PC-3 (cell line): Measurements from ENCODE around the gene PTDSS2. TPM values are rescaled to one million over a fixed set of nuclear protein-coding genes. Genes with fewer than 3 reads are reported as not detected.
A peak's percentile ranks its signal among the peaks of the same experiment; 100 is the strongest.

ENCODE experiments used
- ATAC-seq: fragments of 200-7000 bp; cut with Tn5 transposase; 2 replicates; pipeline ENCODE4 v1.9.1; 2020; ENCODE audit warnings: mild to moderate bottlenecking, moderate library complexity
- BruUV-seq: library from RNA; stranded (reverse); fragments of 400-500 nt; replicated peaks from 2 replicates; lab custom pipeline; 2021; lab: Mats Ljungman, UMichigan
- CTCF ChIA-PET: fragments of 300-600 bp; sonication (Branson Sonifier 250); formaldehyde crosslinking; loops from one replicate; lab custom pipeline; 2022; ENCODE audit warnings: antibody characterized with exemption; lab: Charles Lee
- POLR2A ChIA-PET: fragments of 300-600 bp; sonication (Branson Sonifier 250); formaldehyde crosslinking; loops from one replicate; lab custom pipeline; 2022; ENCODE audit warnings: antibody characterized with exemption; ENCODE audit not compliant: unreplicated experiment; lab: Charles Lee
- DNase-seq: peaks from one replicate; pipeline ENCODE4 v3.0.0-alpha.2; 2015
- H2AFZ ChIP-seq: fragments of 300-600 bp; sonication (generic); 2 replicates; pipeline ENCODE4 v1.6.0; 2016; ENCODE audit warnings: antibody characterized with exemption, low read length
- H3F3A ChIP-seq: fragments of 300-600 bp; sonication (generic); one replicate; pipeline ENCODE4 v1.6.0; 2017; ENCODE audit warnings: antibody characterized with exemption, low read length, control low read depth, mild to moderate bottlenecking; ENCODE audit not compliant: unreplicated experiment
- H3K27ac ChIP-seq: fragments of 300-600 bp; sonication (generic); 2 replicates; pipeline ENCODE4 v1.5.1; 2016; ENCODE audit warnings: mild to moderate bottlenecking, low read length
- H3K27me3 ChIP-seq: fragments of 300-600 bp; sonication (generic); 2 replicates; pipeline ENCODE4 v1.6.1; 2016; ENCODE audit warnings: low read length, mixed read lengths
- H3K36me3 ChIP-seq: fragments of 300-600 bp; sonication (generic); 2 replicates; pipeline ENCODE4 v1.6.1; 2016; ENCODE audit warnings: low read depth, mixed run types, low read length, mixed read lengths
- H3K4me1 ChIP-seq: fragments of 300-600 bp; sonication (generic); 2 replicates; pipeline ENCODE4 v1.5.1; 2016; ENCODE audit warnings: low read length; ENCODE audit not compliant: insufficient read depth
- H3K4me2 ChIP-seq: fragments of 300-600 bp; sonication (generic); 2 replicates; pipeline ENCODE4 v1.6.0; 2016; ENCODE audit warnings: low read length
- H3K4me3 ChIP-seq: fragments of 300-600 bp; sonication (generic); 2 replicates; pipeline ENCODE4 v1.5.1; 2016; ENCODE audit warnings: mild to moderate bottlenecking, low read length, mixed read lengths
- H3K79me2 ChIP-seq: fragments of 300-600 bp; sonication (generic); 2 replicates; pipeline ENCODE4 v1.6.1; 2017; ENCODE audit warnings: low read length, mixed read lengths
- H3K9ac ChIP-seq: fragments of 300-600 bp; sonication (generic); 2 replicates; pipeline ENCODE4 v1.6.0; 2016; ENCODE audit warnings: mild to moderate bottlenecking, low read length
- H3K9me2 ChIP-seq: fragments of 300-600 bp; sonication (generic); replicated peaks from 2 replicates; pipeline ENCODE4 v1.6.1; 2016; ENCODE audit warnings: mixed run types, low read length, mixed read lengths
- H3K9me3 ChIP-seq: fragments of 300-600 bp; sonication (generic); 2 replicates; pipeline ENCODE4 v1.6.1; 2016; ENCODE audit warnings: low read length, mixed read lengths
- H4K20me1 ChIP-seq: fragments of 300-600 bp; sonication (generic); 2 replicates; pipeline ENCODE4 v1.6.1; 2016; ENCODE audit warnings: low read length, mixed read lengths
- EZH2 ChIP-seq: fragments of 300-600 bp; sonication (generic); IDR thresholded peaks from one replicate; pipeline ENCODE4 v1.6.1; 2017; ENCODE audit warnings: antibody characterized with exemption, mild to moderate bottlenecking, low read length; ENCODE audit not compliant: unreplicated experiment
- EZH2phosphoT487 ChIP-seq: fragments of 300-600 bp; sonication (generic); IDR thresholded peaks from 2 replicates; pipeline ENCODE4 v1.6.1; 2018; ENCODE audit warnings: mild to moderate bottlenecking, antibody characterized with exemption, low read length, borderline replicate concordance
- intact Hi-C: fragments of 100-400 bp; cut with micrococcal nuclease; formaldehyde crosslinking; loops from 2 replicates; pipeline ENCODE4 v1.9.0; 2023
- total RNA-seq: library from RNA; depleted of rRNA; stranded (reverse); fragments of >200 nt; gene quantifications from 2 replicates; pipeline ENCODE4 v1.2.3, GENCODE V29; 2014
- TF ChIP-seq, protein P1 (sequence below): fragments of 300-600 bp; sonication (generic); conservative IDR thresholded peaks from 2 replicates; pipeline ENCODE4 v1.5.1; 2017; ENCODE audit warnings: antibody characterized with exemption, low read depth, mild to moderate bottlenecking, low read length

PTDSS2 gene
- total RNA-seq, 1 experiment from 2014 or later, result 53.0 TPM

DNA sequence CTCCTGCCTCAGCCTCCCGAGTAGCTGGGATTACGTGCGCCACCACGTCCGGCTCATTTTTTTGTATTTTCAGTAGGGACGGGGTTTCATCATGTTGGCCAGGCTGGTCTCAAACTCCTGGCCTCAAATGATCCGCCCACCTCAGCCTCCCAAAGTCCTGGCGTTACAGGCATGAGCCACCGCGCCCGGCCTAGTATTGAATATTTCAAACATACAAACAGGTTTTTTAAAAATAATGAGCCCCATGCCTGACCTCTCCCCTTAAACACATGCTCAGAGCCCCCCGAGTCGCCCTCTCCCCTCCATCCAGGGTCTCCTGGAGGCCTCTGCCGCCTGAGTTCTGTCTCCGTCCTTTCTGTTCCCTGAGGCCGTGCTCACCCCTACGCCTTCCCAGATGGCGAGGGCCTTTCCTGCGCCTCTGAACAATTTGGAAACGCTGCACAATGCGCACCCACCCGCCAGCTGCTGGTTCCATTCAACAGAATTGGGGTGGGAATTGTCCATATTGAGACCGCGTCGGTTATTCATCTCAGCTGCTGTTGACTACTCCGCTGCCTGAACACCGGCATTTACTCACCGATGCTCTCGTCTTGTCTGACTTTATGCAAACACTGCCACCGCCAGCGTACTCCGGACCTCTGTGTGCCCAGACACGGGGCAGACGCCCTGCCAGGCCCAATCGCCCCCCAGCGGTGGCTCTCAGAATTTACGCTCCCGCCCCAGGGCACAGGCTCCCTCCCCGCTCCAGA is 70.5 kb downstream of the PTDSS2 start:
- Histone ChIP-seq H3K9me2 (no peaks in the 10 kb centered on the region), H3F3A (no peaks in the 10 kb centered on the region), H3K79me2 (no peaks in the 10 kb centered on the region), H4K20me1 (no peaks in the 10 kb centered on the region), H2AFZ (no peak overlapping the region), H3K27ac (no peak overlapping the region), H3K9me3 (no peaks in the 10 kb centered on the region), H3K9ac (no peak overlapping the region), H3K4me3 (no peak overlapping the region), H3K4me1 (no peaks in the 10 kb centered on the region), H3K4me2 (no peak overlapping the region), H3K36me3 (0 out of 2 replicates have a peak, but pooled peaks cover 2% of the 10 kb centered on the region), H3K27me3 (no peaks in the 10 kb centered on the region)
- TF ChIP-seq EZH2 (no peak), EZH2phosphoT487 (no peak)
- TF ChIP-seq, protein P1, sequence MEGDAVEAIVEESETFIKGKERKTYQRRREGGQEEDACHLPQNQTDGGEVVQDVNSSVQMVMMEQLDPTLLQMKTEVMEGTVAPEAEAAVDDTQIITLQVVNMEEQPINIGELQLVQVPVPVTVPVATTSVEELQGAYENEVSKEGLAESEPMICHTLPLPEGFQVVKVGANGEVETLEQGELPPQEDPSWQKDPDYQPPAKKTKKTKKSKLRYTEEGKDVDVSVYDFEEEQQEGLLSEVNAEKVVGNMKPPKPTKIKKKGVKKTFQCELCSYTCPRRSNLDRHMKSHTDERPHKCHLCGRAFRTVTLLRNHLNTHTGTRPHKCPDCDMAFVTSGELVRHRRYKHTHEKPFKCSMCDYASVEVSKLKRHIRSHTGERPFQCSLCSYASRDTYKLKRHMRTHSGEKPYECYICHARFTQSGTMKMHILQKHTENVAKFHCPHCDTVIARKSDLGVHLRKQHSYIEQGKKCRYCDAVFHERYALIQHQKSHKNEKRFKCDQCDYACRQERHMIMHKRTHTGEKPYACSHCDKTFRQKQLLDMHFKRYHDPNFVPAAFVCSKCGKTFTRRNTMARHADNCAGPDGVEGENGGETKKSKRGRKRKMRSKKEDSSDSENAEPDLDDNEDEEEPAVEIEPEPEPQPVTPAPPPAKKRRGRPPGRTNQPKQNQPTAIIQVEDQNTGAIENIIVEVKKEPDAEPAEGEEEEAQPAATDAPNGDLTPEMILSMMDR, result no peak
- DNase-seq (no peak), ATAC-seq (no peak)
- BruUV-seq, result no TSS peak
- ChIA-PET POLR2A (no interaction called here), CTCF (no interaction called here)
- intact Hi-C loops, result no loop called here

DNA sequence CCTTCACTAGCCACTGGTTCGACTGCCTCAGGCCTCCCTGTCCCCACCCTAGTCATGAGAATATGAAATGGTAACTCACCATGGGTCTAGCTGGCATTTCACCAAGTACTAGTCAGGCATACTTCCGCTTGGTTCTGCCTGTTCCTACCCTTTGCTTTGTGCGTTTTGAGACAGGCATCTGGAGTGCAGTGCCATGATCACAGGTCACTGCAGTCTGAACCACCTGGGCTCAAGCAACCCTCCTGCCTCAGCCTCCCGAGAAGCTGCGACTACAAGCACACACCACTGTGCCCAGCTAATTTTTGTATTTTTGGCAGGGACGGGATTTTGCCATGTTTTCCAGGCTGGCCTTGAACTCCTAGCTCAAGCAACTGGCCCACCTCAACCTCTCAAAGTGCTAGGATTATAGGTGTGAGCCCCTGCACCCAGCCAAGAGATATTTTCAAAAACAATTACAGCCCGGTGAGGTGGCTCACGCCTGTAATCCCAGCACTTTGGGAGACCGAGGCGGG is 71.2 kb downstream of the PTDSS2 start:
- no peaks in the 10 kb centered on the region for H3K9me3 ChIP-seq
- H3K9me2 ChIP-seq, result no peaks in the 10 kb centered on the region
- BruUV-seq, result no TSS peak
- H3F3A ChIP-seq, result no peaks in the 10 kb centered on the region
- no peak overlapping the region for H3K4me2 ChIP-seq
- TF ChIP-seq, protein P1, result no peak
- TF ChIP-seq EZH2, result no peak
- no peak for TF ChIP-seq EZH2phosphoT487
- H3K9ac ChIP-seq, result no peak overlapping the region
- no peaks in the 10 kb centered on the region for H3K27me3 ChIP-seq
- no peak for DNase-seq
- H3K36me3 ChIP-seq, result 0 out of 2 replicates have a peak, but pooled peaks cover 2% of the 10 kb centered on the region
- no peak overlapping the region for H3K4me3 ChIP-seq
- intact Hi-C loops, result no loop called here
- no peaks in the 10 kb centered on the region for H4K20me1 ChIP-seq
- H3K4me1 ChIP-seq, result no peaks in the 10 kb centered on the region
- no peak overlapping the region for H3K27ac ChIP-seq
- H3K79me2 ChIP-seq, result no peaks in the 10 kb centered on the region
- ATAC-seq, result no peak
- no peak overlapping the region for H2AFZ ChIP-seq
- ChIA-PET CTCF (no interaction called here), POLR2A (interaction anchor here (0.6 kb wide), 1 partner anchor 15 kb away, joined by 3 read pairs; no protein-coding TSS in a partner anchor)

DNA sequence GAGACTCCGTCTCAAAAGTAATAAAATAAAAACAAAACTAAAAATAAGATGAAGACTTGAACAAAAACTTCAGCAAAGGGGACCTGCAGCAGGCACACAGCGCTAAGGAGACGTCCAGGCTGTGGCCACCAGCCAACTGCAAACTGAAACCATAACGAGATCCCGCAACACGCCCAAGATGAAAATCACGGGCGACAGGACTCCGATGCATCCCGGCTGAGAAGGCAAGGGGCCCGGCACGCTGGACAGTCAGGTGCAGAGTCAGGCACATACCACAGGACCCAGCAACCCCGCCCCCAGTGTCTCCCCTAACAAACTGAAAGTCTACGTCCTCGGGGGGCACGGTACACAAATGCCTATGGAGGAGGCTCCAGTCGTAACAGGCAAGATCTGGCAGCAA is 76.1 kb downstream of the PTDSS2 start:
- no peak for DNase-seq
- ATAC-seq, result peak; percentile 35; the same call in 1 of the 2 replicates
- Histone ChIP-seq H3K79me2 (no peaks in the 10 kb centered on the region), H3F3A (no peaks in the 10 kb centered on the region), H4K20me1 (no peaks in the 10 kb centered on the region), H3K27ac (no peak overlapping the region), H3K9me3 (no peaks in the 10 kb centered on the region), H3K4me1 (no peaks in the 10 kb centered on the region), H3K27me3 (no peaks in the 10 kb centered on the region), H3K36me3 (no peaks in the 10 kb centered on the region), H2AFZ (no peak overlapping the region), H3K9me2 (no peaks in the 10 kb centered on the region), H3K9ac (no peak overlapping the region), H3K4me2 (peak overlapping the region; percentile 40), H3K4me3 (peak overlapping the region; percentile 43; the same call in 1 of the 2 replicates)
- ChIA-PET CTCF (no interaction called here), POLR2A (no interaction called here)
- intact Hi-C loops, result no loop called here
- BruUV-seq, result no TSS peak
- TF ChIP-seq, protein P1, result no peak
- TF ChIP-seq EZH2 (no peak), EZH2phosphoT487 (no peak)
